HFF-Myc (cell line): ENCODE measurements around the gene EFCAB12.

Source experiments
- DNase-seq: peaks from one replicate; pipeline ENCODE4 v3.0.0-alpha.2; 2011; ENCODE audit warnings: low read depth; ENCODE audit errors: extremely low read depth
- H3K4me3 ChIP-seq: replicated peaks from 2 replicates; pipeline ENCODE4 v1.5.1; 2011; ENCODE audit warnings: low read depth, mild to moderate bottlenecking, control low read depth, low read length
- CTCF ChIP-seq: IDR thresholded peaks from 2 replicates; pipeline ENCODE4 v1.5.1; 2012; ENCODE audit warnings: mild to moderate bottlenecking, low read depth, low read length, control low read depth; ENCODE audit errors: missing control alignments

EFCAB12 gene

DNA sequence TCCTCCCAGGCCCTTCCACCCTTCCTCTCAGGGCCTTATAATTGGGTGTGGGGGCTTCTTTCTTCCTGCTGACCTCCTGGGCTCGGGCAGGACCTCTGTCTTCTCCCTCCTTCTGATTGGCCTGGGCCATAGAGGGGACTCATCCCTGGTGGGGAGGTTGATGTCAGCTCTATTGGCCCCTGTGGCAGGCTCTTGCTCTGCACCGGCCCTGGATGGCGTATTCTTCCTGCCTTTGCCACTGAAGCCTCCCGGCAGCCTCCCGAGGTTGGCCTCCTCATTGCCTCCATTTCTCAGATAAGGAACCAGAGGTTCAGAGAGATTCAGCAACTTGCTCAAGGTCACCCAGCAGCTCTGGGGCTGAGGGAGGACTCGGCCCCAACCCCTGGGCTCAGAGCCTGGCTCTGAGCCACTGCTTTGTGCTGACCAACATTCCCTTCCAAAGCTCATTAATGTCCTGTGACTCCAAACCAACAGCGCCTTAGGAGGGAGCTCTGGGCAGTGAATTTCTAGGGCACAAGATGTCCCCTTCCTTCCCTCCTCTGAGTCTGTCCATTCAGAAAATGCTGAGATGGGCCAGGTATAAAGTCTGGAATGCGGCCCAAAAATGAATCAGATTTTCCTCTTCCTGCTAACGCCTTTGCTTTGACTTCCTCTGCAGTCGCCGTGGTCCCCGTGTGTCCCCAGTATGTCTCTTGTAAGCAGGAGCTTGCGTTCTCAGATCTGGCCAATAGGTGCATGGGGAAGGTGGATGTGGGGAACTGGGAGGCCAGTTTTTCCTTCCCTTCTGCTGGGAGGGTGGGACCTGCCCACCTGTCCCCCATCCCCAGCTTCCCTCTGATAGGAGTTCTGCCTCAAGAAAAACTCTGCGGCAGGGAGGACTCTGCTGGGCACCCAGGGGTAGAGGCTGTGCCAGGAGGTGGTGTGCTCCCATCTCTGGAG lies 75.5 kb downstream of the EFCAB12 start:
- H3K4me3 ChIP-seq: no peak overlapping the region
- DNase-seq: no peak
- TF ChIP-seq CTCF: no peak

GRCh38 chr3:129352045-129352444 lies 76.4 kb downstream of the EFCAB12 start:
- DNase-seq: no peak
- no peak overlapping the region for H3K4me3 ChIP-seq
- peak; percentile 16 for TF ChIP-seq CTCF
